ENCODE results near the gene OR4A5.
"Not testable (repeated sequence)": the region's sequence is repeated elsewhere in the genome, so short reads cannot be mapped to it uniquely, and the experiment has no call there.

Gene OR4A5

GRCh38 chr11:54706532-54706931, at the start of gene OR4A5:
OR4A5 (plus strand) TSS chr11:54706832; CDS start chr11:54706885, 53 bp downstream.
- not testable (repeated sequence) for DNase-seq (ENCODE audit: low spot score)

DNA sequence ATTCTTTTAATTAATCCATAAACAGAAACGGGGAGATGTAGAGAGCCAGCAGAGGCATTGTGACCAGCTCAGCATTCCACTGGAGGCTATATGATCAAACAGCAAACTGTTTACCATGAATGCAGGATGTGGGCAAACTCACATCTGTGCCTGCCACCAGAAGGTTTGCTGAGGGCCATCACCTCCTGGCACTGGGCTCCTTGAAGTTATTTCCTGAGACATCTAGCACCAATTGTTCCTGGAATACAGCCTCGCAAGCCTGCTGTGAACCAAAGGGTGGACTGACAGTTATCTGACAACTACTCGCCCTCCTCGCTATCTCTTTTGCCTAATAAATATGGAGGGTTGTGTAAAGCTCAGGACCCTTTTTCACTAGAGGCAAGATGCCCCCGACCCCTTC, 13.5 kb downstream of the OR4A5 start:
- not testable (repeated sequence) for DNase-seq (ENCODE audit: low spot score)

Data from left forelimb (tissue), 1 donor.